Thoracic aorta (tissue), 2 donors: Measurements from ENCODE around the gene NDUFS4. TPM values are rescaled to one million over a fixed set of nuclear protein-coding genes. Genes with fewer than 3 reads are reported as not detected.
"Not testable (repeated sequence)": the region's sequence is repeated elsewhere in the genome, so short reads cannot be mapped to it uniquely, and the experiment has no call there.

Experiments
- ATAC-seq: fragments of 150-250 bp; one replicate; pipeline ENCODE4 v1.8.0; 2017; ENCODE audit warnings: low read depth; ENCODE audit not compliant: insufficient number of reproducible peaks, low FRiP score
- DNase-seq: peaks from one replicate; pipeline ENCODE4 v3.0.0-alpha.2; 2020; ENCODE audit warnings: low spot score
- H3K27ac ChIP-seq, 2 donors: fragments of 200-600 bp; sonication (generic); 1 replicate in 1 of 2; 2 replicates in 1 of 2; pipeline ENCODE4 v1.5.1; 2016; ENCODE audit warnings: mild to moderate bottlenecking in 2 of 2, moderate library complexity in 2 of 2
- H3K27me3 ChIP-seq: fragments of 200-600 bp; sonication (generic); replicated peaks from 2 replicates; pipeline ENCODE4 v1.6.0; 2016; ENCODE audit warnings: mild to moderate bottlenecking; ENCODE audit not compliant: insufficient read depth
- H3K36me3 ChIP-seq: fragments of 200-600 bp; sonication (generic); one replicate; pipeline ENCODE4 v1.5.1; 2016
- H3K4me1 ChIP-seq, 2 donors: fragments of 200-600 bp; sonication (generic); 1 replicate in 1 of 2; 2 replicates in 1 of 2; pipeline versions ENCODE4 v1.5.1 to v1.6.0; 2016; ENCODE audit warnings: low read depth in 2 of 2, mild to moderate bottlenecking in 1 of 2; ENCODE audit not compliant: control insufficient read depth in 1 of 2
- H3K4me3 ChIP-seq: fragments of 200-600 bp; sonication (generic); 2 replicates; pipeline ENCODE4 v1.5.1; 2016; ENCODE audit warnings: mild to moderate bottlenecking
- H3K9me3 ChIP-seq: fragments of 200-600 bp; sonication (generic); 2 replicates; pipeline ENCODE4 v1.5.1; 2016
- CTCF ChIP-seq: fragments of 200-600 bp; sonication (generic); IDR thresholded peaks from one replicate; pipeline ENCODE4 v1.5.1; 2019; ENCODE audit warnings: antibody characterized with exemption
- total RNA-seq, 2 donors: library from RNA; depleted of rRNA; stranded (reverse); fragments of >200 nt; gene quantifications; one replicate each; pipeline versions ENCODE4 v1.1.0 to v1.2.3, GENCODE V29; 2016

Gene NDUFS4
- total RNA-seq: 10 to 100 TPM; 42.0 to 72.0 TPM

GRCh38 chr5:53560506-53561191, at the start of gene NDUFS4:
Gene NDUFS4, plus strand, starts transcription at chr5:53560639. Its CDS starts 24 bp downstream, at chr5:53560663.
- Histone ChIP-seq H3K4me3 (peak within 1 kb of the TSS; percentile 77), H3K9me3 (no peaks in the 10 kb centered on the region), H3K4me1 (peaks cover 10 to 28% of the 10 kb centered on the region in 2 donors), H3K36me3 (no peaks in the 10 kb centered on the region), H3K27me3 (no peaks in the 10 kb centered on the region), H3K27ac (peak within 1 kb of the TSS; percentile 61 to 67)
- peak; percentile 60 for DNase-seq
- ATAC-seq: peak; percentile 89
- no peak for TF ChIP-seq CTCF

- H3K36me3 ChIP-seq: no peaks in the 10 kb centered on the region
- H3K4me3 ChIP-seq: no peak overlapping the region
- no peaks in the 10 kb centered on the region for H3K27me3 ChIP-seq
- H3K4me1 ChIP-seq: no peaks in the 10 kb centered on the region
- no peak for TF ChIP-seq CTCF
- H3K27ac ChIP-seq: no peak overlapping the region
- DNase-seq (no peak), ATAC-seq (no peak)
- H3K9me3 ChIP-seq: peaks cover 19% of the 10 kb centered on the region
Observed at GRCh38 chr5:53512539-53512938, 47.9 kb upstream of the NDUFS4 start.

GRCh38 chr5:53515988-53516387, 44.5 kb upstream of the NDUFS4 start:
- H3K4me3 ChIP-seq: no peak overlapping the region
- H3K36me3 ChIP-seq: no peaks in the 10 kb centered on the region
- no peaks in the 10 kb centered on the region for H3K4me1 ChIP-seq
- H3K9me3 ChIP-seq: peaks cover 9% of the 10 kb centered on the region
- ATAC-seq (no peak), DNase-seq (no peak)
- no peak overlapping the region for H3K27ac ChIP-seq
- TF ChIP-seq CTCF: no peak
- no peaks in the 10 kb centered on the region for H3K27me3 ChIP-seq

- no peak for TF ChIP-seq CTCF
- no peaks in the 10 kb centered on the region for H3K4me1 ChIP-seq
- H3K27ac ChIP-seq: no peak overlapping the region
- no peak overlapping the region for H3K4me3 ChIP-seq
- no peaks in the 10 kb centered on the region for H3K36me3 ChIP-seq
- DNase-seq: no peak
- H3K9me3 ChIP-seq: no peaks in the 10 kb centered on the region
- no peaks in the 10 kb centered on the region for H3K27me3 ChIP-seq
- ATAC-seq: no peak
Observed at GRCh38 chr5:53520813-53521212, 39.6 kb upstream of the NDUFS4 start.

- ATAC-seq (no peak), DNase-seq (no peak)
- Histone ChIP-seq H3K9me3 (no peaks in the 10 kb centered on the region), H3K27ac (no peak overlapping the region), H3K4me3 (no peak overlapping the region), H3K27me3 (no peaks in the 10 kb centered on the region), H3K4me1 (no peaks in the 10 kb centered on the region), H3K36me3 (no peaks in the 10 kb centered on the region)
- TF ChIP-seq CTCF: no peak
Observed at GRCh38 chr5:53537711-53538110, 22.7 kb upstream of the NDUFS4 start.

GRCh38 chr5:53540739-53541138, 19.7 kb upstream of the NDUFS4 start:
- not testable (repeated sequence) for H3K9me3 ChIP-seq, H3K4me3 ChIP-seq

More at GRCh38 chr5:53540739-53541138, 19.7 kb upstream of the NDUFS4 start:
- not testable (repeated sequence) for DNase-seq, H3K36me3 ChIP-seq, ATAC-seq, H3K27me3 ChIP-seq, H3K4me1 ChIP-seq, H3K27ac ChIP-seq
